Muscle of back (tissue), 11 donors: ENCODE results near the gene IMMP2L. TPM values are rescaled to one million over a fixed set of nuclear protein-coding genes. Genes with fewer than 3 reads are reported as not detected.

Experiments used
- DNase-seq, 3 donors: peaks; one replicate each; pipeline versions ENCODE4 v3.0.0 to v3.0.0-alpha.2; 2013
- polyA plus RNA-seq, 10 donors: library from polyadenylated mRNA; unstranded; fragments of 120-200 nt; gene quantifications; one replicate each; pipeline ENCODE4 v1.2.1, GENCODE V29; 2013; ENCODE audit not compliant: insufficient read length in 10 of 10

Gene IMMP2L
- polyA plus RNA-seq, 10 donors = 11.9 to 20.5 (median 15.2) TPM

DNA sequence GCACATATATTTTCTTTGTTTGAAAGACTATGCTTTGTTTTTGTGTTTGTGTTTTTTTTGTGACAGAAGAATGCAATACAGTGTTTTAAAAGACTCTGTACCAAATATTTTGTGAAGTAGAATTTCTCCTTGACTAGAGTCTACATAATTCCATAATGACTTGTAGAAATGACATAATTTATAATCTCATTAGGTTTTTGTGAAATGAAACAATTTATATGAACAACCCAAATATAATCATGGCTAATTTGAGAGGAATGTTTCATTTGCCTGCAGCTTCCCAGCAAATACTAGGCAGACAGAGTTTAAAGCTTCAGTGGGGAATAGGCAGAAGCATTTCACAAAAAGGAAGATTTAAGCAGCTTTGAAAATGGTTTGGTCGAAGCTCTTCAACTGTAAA is 686.9 kb downstream of the IMMP2L start:
- DNase-seq = no peak

DNA sequence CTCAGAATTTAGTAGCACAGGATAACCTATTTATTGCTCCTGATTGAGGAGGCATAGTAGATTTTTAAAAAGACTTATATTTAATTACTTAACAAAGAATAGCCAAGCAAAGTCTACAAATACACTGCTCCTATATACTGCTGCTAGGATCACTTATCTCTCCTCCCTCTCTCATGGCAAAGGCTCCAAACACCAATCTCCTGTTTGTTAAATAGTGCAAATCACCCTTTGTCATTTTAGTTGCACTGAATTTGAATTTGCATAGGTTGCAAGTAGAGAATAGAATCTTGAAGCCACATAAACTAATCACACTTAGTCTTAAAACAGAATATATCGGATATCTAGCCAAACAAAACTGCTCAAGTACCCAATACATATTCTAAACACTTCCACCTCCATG is 690.4 kb downstream of the IMMP2L start:
- no peak for DNase-seq

DNA sequence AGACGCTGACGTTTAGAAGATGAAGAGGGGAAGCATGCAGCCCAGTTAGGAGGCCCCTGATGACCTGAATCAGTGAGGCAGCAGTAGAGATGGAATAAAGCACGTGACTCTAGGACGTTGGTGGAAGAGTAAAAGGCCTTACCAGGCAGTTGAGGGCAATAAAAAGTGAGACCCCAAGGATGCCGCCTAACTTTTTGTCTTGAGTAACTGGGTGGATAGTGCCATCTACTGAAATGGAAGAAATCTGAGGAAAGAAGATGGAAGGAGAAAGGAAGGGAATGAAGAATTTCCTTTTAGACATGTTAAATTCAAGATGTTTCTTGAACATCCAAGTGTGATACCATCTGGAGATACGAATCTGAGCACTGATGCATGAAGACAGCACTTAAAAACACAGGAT is 691.4 kb downstream of the IMMP2L start:
- no peak for DNase-seq

DNA sequence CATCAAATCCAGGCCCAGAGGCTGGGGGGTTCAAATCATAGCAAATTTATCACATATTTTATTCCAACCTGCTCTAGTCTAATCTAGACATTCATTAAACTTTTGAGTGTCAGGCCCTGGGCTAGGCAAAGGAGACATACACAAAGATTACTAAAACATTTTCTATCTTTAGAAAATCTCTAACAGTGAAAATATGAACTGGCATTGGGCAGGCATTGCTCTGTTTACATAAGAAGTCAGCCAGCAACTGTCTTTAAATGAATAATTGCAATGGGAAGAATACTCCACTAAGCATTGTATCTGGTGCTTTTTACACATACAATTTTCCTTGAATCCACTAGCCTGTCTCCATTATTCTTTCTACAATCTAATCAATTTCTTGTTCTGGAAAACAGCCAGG is 693.8 kb downstream of the IMMP2L start:
- no peak for DNase-seq

DNA sequence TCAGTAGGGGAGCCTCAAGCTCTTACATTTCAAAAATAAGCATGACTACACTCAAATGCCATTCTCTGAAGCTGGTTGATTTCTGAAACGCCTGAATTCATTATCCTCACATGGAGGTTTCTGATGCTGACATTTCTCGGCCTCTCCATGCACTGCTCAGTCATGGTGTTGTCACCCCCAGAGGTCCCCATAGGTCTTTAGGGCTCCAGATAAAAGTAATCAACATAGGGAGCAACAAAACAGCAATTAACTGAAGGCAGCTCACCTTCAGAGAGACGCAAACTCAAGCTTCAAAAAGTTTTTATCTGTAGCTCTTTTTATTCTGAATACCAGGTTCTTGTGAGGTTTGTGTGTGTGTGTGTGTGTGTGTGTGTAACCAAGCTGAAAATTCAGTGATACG is 694.5 kb downstream of the IMMP2L start:
- no peak for DNase-seq

DNA sequence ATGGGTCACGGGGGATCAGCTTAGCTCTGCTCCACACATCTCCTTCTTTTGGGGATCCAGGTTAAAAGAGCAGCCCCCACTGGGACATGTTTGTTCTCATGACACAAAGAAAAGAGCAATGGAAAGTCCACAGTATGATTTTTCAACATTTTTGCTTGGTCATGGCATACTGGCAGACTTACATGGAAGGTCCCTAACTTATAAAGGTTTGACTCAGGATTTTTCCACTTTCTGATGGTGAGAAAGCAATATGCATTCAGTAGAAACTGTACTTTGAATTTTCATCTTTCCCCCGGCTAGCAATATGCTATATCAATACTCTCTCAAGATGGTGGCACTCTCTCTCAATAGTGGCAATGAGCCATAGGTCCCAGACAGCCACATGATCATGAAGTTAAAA is 699.0 kb downstream of the IMMP2L start:
- DNase-seq = no peak

DNA sequence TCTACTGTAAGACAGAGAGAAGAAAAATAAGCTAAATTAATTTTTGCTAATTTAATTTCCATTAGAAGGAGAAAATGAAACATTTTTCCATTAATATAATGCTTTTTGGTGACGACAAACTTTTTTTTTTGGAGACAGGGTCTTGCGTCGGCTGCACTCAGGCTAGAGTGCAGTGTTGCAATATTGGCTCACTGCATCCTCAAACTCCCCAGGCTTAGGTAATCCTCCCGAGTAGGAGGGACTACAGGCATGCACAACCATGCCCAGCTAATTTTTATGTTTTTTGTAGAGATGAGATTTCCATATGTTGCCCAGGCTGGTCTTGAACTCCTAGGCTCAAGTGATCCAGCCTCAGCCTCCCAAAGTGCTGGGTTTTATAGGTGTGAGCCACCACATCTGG is 701.1 kb downstream of the IMMP2L start:
- DNase-seq = no peak

DNA sequence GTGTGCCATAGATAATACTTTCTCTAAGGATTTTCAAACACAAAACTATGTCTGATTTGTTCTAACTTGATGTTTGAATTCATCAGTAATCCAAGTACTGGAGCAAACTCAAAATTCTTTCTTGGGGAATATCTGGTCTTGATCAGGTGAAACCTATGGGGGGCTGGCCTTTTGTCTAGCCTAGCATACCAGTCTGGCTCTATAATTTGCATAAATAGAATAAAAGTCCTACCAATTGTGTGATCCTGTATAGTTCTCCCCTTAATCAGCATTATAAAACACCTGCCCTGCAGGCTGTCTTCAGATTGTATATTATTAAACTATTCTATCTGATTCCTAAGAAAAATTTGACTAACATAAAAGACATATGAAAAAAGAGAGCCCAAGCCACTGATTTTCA is 705.2 kb downstream of the IMMP2L start:
- no peak for DNase-seq

DNA sequence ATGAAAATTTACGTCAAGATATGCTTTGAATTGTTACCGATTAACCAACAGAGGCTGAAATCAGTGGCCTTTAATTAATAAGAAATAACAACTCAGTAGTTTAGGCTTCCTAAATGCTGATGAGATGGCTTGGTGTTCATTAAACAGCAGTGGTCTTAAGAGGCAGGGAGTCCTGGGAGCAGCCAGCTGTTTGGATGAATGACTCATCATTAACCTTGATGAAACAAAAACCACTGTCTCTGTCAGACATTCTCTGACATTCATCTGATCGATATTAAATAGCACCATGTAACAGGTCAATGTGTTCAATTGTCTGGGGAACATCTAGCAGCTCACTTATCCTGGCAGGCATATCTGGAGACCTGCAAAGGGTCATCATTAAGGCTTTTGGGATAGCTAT is 705.6 kb downstream of the IMMP2L start:
- DNase-seq = no peak

DNA sequence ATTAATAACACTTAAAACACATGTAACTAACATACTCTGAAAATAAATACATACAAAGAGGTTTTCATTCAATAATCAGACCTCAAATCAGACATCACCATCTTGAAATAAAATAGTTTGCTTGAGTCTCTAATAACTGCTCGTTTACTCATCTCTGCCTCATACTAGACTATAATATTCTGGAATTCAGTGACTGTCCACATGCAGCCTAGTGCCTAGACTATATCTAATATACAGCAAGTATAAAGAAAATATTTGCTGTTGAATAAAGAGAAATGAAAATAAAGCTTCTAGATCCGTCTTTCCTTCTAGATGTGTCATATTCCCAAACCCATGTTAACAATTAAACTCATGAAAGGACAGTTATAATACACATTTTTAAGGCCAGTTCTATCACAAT is 707.6 kb downstream of the IMMP2L start:
- DNase-seq = no peak

DNA sequence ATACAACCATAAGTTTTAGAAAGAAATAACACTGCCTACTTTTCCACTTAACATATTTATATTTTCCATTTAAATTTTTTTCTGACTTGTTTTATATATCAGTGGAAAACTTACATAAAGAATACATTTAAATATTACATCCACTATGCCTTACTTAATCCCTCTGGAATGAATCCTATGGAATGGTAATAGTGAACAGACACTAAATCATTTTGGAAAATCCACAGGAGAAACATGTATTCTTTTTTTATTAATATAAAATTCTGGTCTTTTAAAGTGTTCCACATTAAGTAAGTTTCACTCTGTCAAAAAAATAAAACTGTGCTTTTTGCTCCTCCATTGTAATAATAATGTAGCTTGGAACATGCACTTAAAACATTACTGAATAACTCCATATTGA is 708.1 kb downstream of the IMMP2L start:
- DNase-seq = peak in 1 of 3 donors; percentile 43

DNA sequence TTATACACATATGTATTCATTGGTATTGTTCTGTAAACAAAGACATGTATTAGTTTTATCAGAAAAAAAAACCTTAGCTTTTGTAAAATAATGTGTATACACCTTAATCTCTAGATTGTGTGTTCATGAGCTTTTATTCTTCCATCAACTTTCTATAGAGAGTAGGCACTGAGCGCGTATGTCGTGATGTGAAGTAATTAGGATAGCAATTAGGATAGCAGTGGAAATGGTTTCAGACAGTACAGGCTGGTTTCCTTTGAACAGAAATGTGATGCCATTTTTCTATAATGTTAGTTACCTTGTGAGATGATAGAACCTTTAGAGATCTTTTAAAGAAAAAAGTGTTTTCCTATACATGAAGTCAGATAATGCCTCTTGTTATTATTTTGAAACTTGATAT is 709.0 kb downstream of the IMMP2L start:
- DNase-seq = no peak

DNA sequence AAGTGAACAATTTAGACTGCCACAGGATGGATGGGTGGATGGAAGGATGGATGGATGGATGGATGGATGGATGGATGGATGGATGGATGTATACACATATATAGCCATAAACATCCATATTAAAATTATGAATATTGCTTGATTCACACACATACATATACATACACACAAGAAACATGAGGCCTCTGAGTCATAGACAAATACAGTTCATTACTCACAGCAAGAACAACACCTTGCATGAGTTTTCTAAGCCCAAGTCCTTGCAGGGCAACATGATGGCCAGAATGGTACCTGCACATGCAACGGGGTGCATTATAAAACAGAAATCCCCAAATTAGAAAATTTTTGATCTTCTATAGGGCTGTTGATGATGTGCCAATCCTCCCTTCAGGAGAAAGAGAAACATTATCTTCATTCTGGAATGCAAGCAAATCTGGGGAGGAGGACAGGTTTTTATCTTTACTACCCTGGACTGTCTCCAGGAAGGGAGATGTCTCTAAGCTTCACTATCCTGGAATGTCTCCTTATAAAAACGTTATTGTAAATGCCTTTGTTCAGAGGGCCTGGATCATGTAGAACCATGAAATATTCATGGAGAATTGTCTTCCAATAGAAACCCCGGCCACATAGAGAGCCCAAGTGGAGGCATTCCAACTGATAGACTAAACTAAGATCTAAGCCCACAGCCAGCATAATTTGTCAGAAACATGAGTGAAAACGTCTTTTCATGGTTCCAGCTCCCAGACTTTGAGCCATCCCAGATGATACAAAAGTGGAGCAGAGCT is 709.9 kb downstream of the IMMP2L start:
- peak in 1 of 3 donors; percentile 47 for DNase-seq

DNA sequence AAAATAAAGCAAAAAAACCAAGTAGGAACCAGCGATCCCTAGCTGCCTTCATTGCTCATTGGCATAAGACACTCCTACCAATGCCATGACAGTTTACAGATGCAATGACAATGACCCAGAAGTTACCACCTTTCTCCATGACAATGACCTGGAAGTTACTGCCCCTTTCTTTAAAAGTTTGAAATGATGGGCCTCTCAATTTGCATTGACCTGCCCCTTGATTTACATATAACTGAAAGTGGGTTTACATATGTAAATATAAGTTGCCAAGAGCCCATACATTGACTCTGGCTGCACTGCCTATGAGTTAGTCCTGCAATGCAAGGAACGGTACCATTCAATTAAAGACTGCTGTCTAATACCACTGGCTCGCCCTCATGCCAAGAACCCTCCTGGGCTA is 712.1 kb downstream of the IMMP2L start:
- DNase-seq = no peak

DNA sequence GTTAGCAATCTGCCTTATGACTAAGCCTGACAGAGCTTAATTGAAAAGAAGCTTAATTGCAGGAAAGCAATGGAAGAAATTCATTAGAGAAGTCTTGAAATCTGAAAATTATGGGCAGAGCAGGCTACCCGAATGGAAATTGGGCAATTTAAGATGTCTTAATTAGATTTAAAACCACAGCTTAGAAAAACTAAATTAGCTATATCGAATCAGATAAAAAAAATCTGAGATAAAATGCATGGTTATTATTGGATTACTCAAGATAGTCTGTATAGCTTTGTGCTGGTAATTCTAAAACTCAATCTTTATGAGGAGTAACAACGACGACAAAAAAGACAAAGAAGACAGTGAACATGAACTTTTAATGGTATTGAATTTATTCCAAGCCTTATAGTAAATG is 719.5 kb downstream of the IMMP2L start:
- no peak for DNase-seq

DNA sequence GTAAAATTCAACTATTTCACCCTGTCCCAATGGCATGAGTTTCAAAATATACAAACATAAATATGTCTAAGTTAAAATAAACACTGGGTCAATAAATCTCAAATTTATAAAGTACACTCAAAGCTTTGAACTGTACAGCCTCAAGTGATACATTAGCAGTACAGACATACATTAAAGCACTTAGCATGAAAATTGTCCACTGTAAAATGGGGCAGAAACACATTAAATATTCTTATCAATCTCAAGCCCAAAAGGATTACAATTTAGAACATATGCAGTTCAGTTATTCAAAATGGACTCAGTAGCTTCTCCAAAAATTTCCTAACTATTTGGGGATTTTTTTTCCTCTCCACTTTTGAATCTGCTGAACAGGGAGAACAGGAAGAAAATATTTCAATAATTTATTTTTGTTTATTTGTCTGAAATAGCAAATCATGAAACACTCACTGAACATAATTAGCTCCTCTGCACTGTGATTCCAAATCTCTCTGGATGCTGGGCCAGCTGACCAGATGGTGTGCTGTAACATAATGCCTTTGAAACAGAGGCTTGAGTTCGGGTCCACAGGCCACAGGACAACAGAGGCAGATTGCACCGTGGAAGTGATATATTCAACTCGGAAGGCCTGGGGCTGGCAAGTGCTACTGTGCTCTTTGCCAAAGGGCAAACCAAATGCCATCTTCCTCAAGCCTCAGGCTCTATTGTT is 720.3 kb downstream of the IMMP2L start:
- no peak for DNase-seq

DNA sequence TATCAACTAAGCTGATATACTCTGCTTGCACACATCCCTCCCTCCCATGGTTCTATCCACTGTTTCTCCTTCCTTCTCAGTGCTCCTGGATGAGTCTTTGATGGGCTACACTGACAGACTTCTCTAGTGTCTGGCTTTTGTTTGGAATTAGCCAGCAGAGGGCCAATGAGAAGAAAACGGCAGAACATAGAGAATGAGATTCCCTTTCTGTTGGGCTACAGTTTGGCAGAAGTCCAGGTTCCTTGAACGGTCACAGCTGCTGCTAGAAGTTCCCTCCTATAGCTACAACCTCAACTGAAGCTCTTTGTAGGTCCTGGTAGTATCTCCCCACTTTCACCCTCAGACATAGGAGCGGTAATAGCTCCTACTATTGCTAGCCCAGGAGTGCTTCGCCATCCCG is 722.4 kb downstream of the IMMP2L start:
- DNase-seq = peak; percentile 46 to 70 (median 61)

DNA sequence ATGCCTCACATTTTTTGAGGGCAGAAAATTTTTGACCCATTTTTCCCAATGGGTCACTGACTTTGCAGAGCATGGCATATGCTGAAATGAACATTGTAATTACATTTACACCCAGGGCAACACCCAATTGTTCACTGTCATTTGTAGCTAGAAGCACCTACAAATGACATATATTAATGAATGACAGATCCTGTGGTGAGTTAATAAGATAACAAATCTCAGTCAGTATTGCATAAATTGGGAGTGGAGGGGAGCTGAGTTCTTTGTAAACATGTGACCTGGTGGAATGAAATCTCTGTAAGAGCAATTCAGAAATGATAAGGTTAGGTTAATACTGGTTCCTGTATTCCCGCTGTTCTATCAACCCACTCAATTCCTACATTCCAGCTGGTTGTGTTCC is 726.4 kb downstream of the IMMP2L start:
- no peak for DNase-seq

DNA sequence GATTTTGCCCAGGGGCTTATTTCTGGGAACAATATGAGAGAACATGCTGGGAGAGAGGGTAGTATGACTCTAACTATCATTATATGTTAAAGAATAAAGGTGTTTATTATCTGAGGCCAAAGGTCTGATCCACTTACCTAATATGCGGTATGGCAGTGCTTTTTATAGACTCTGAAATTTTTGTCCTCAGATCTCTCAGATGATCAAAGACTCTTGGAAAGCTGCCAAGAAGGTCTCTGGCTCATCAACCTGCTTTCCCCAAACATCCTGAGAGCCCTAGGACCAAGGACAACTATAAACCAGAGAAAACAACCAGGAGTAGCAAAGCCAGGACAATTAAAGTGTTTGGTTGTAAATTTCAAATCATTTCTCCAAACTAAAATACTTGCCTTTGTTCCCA is 727.1 kb downstream of the IMMP2L start:
- DNase-seq = no peak

DNA sequence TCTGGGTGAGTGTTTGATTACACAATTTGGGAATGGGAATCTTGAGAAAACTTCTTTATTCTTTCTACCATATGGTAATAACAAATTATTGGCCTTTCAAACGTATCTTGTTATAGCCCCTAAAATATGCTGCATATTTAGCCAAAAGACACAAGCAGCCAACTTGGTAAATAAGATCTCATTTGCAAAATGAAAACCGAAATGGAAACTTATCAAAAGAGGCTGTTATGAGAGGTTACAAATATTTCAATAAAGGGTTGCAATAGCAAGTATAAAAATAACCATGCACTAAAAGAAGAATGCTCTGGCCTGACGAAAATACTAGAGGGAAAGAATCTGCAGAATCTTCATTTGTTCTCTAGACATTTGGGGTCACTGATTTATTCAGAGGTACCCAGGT is 730.9 kb downstream of the IMMP2L start:
- peak in 1 of 3 donors; percentile 56 for DNase-seq

DNA sequence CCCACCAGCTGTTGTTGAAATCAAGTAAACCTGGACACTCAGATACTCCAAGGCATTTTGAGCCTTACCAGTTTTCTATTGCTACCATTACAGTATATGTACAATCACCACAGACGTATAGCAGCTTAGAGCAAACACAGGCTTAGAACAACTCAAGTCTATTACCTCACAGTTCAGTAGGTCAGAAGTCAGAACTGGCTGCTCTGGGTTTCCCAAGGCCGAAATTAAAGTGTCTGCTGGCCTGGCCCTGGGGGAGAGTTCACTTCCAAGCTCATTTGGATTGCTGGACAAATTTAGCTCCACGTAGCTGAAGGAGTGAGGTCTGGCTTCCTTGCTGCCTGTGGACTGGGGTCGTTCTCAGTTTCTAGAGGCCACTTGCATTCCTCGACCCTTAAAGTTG is 731.5 kb downstream of the IMMP2L start:
- peak in 1 of 3 donors; percentile 77 for DNase-seq

DNA sequence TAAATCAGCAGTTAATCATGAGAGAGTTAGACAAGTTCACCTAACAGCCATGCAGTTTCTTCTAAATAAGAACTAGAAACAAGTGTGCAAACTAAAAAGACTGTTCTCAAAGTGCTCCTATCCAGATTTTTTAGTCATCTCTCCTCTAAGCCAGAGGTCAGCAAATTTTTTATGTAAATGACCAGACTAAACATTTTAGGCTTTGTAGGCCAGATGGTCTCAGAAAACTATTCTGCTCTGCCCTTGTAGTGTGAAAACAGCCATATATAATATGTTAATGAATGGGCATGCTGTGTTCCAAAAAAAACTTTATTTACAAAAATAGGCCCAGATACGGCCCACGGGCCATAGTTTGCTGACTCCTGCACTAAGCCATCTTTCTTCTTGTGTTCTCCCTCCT is 734.4 kb downstream of the IMMP2L start:
- no peak for DNase-seq

DNA sequence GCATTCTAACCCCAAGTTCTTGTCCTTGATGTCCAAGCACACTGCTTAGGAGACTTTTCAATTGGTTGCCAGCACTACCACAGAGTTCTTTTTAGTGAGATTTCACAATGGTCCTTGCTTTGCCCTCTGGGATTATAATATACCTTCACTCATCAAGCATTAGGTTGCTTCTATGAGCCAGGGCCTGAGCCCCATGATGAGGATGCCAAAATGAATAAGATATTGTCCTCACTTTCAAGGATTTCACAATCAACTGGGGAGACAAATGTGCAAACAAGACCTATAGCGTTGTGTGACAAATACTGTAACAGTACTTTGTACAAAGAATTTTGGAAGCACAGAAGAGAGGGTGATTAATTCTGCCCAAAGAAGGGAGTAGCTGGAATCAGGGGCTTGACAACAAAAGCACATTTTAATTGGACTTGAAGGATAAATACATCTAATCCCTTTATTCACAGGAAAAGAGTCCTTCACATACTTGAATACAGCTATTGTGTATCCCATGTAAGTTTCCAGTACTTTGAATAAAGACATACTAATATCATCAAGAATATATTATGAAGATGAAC is 734.9 kb downstream of the IMMP2L start:
- DNase-seq = no peak
